HL-60/S4 (cell line): ENCODE data around the gene AUTS2.

Source experiments
- in situ Hi-C: fragments of 300-500 bp; cut with MboI; formaldehyde crosslinking; loops from 2 replicates; pipeline ENCODE4 v1.14.3; 2022; ENCODE audit warnings: low sequenced_read_pairs

AUTS2 gene

GRCh38 chr7:70502117-70502863 lies 904.0 kb downstream of the AUTS2 start:
- in situ Hi-C loops = no loop called here

GRCh38 chr7:70504254-70504653 lies 906.0 kb downstream of the AUTS2 start:
- in situ Hi-C loops = no loop called here

DNA sequence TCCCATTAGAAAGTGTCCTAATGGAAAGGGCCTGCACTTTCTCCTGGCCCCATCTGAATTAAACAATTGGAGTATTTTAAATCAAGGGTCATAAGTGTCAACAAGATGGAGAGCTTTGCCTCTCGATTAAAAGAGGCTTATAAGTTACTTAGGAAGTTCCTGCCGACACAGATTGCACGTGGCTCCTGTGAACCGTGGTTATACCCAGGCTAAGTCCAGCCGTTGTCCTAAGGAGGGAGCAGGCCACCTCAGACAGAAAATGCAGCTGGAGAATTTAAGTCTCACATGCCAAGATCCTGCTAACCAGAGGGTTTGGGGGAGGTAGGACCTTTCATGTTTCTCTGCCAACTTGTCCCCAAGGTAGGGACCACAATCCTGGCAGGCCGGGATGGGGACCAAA lies 907.2 kb downstream of the AUTS2 start:
- in situ Hi-C loops = no loop called here

DNA sequence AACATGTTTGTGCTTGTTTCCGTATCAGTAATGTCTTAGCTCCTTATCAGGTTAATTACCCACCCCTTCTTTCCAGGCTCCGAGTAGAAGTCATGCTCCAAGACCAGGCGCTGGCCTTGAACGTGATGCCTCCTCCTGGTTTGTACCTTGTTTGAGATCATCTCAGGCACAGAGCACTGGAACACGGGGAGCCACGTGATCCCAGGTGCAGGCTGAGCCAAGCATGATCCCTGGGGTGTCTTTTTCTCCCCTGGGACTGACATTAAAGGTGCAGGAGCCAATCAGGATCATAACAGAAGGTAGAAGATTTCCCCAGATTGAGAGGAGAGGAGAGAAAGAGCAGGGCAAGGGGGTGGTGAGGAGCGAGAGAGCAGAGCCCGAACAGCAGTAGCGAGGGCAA lies 907.6 kb downstream of the AUTS2 start:
- in situ Hi-C loops = no loop called here

DNA sequence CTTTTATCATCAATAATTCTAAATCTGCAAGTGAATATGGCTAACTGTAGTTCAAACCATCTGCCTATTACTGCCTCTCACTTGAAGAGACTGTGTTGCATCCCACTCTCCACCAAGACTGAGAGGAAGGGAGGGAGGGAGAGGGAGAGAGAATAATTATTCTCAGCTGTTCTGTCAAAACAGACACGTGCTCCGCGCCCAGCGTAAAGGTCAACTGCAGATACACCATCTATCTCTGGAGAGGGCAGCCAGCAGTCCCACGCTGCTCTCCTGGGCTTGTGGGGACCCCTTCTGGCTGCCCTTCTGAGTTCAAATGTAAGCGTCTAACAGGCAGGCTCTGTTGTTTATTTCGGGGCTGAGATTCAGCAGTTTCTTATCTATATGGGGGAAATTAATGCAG lies 908.2 kb downstream of the AUTS2 start:
- in situ Hi-C loops = no loop called here

DNA sequence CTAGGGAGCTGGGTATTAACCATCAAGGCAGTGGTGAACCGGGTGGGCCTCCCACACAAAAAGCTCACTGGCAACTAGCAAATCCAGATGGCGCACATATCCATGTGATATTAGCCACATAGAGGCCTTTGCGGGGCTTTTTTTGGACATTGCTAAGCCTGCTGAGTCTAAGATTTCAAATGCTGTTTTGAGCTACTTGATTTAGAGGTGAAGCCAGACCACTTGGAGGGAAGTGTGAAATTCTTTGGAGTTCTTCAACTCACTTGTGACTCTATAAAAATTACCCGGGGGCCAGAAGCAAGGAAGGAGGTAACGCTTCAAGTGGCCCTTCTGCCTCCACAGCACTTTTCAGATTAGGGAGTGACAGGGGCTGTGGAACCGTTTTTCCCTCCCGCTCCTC lies 913.9 kb downstream of the AUTS2 start:
- in situ Hi-C loops = no loop called here

GRCh38 chr7:70512761-70513160 lies 914.5 kb downstream of the AUTS2 start:
- in situ Hi-C loops = no loop called here

- in situ Hi-C loops = no loop called here
Measured at GRCh38 chr7:70520611-70521010, 922.3 kb downstream of the AUTS2 start.

DNA sequence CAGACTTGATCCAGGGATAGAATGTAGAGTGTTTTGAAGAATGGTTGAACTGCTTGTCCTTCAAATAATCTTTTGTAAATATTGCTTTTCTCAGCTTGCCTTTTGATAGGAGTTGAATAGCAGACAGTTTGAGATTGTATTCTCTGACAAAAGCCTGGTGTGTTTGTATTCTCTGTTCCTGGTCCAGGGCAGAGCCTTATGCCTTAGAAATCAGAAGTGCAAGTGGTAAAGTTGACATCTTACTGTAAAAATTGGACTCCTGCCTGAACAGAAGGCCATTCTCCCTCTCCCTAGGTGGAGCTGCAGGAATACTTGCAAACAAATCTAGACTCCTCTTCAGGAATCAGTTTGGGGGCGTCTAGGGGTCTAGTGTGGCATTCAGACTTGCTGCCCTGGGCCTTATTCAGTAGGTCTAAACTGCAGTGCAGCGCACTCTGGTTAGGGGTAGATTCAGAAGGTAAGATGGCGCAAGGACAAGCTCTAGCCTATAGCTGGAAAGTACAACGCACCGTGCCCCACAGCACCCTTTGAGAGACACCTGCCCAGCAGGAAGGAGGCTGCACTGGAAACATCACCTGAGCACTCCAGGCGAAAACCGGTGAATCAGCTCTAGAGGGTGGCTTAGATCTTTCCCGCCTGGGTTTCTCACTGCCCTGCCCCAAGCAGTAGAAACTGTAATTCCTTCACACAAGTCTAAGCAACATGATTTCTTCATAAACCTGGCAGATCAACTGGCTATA lies 925.1 kb downstream of the AUTS2 start:
- in situ Hi-C loops = no loop called here

GRCh38 chr7:70523989-70524351 lies 925.7 kb downstream of the AUTS2 start:
- in situ Hi-C loops = no loop called here

- in situ Hi-C loops = no loop called here
Measured at GRCh38 chr7:70525991-70526390, 927.7 kb downstream of the AUTS2 start.

DNA sequence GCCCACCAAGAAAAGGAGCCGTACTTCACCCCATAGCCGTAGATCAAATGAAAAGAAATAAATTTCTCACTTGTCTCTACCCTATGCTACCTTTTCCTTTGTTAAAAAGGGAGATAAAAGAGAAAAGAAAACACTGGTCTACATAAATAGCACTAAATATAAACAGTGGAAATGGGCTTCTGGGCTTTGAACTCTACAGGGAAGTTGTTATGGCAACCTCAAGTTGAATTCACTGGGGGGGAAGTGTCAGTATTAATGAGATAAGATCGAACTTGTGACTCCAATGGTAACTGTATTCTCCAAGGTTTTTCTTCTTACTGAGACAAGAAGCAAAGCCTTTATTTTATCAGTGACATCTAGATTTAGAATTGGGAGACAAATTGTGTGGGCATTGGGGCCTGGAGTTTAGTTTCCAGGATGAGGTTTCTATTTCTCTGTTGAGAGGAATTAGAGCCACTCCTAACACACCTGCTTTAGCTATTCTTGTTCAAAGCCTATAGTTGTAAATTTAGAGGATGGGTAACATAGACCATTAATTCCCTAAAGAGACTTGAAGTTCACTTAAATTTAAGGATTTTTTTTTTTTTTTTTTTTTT lies 929.3 kb downstream of the AUTS2 start:
- in situ Hi-C loops = no loop called here

GRCh38 chr7:70529436-70529835 lies 931.2 kb downstream of the AUTS2 start:
- in situ Hi-C loops = no loop called here

GRCh38 chr7:70529914-70530585 lies 931.8 kb downstream of the AUTS2 start:
- in situ Hi-C loops = no loop called here

DNA sequence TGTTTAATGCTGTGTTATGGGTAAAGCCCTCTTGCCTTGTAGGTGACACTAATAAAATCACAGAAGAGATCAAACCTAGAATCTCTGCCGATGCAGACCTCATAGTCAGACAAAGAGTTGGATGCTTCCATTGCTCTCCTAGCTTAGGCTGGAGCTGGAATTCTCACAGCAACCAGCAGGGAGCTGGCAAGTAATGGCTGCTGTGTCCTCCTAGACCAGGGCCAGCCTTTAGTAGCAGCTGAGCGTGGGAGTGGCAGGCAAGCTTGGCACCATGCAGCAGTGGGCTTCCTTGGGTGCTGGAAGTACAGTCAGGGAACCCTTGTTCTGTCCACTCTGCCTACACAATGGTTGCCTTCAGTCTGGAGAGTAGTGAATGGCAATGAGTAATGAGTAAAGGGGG lies 935.3 kb downstream of the AUTS2 start:
- in situ Hi-C loops = no loop called here

DNA sequence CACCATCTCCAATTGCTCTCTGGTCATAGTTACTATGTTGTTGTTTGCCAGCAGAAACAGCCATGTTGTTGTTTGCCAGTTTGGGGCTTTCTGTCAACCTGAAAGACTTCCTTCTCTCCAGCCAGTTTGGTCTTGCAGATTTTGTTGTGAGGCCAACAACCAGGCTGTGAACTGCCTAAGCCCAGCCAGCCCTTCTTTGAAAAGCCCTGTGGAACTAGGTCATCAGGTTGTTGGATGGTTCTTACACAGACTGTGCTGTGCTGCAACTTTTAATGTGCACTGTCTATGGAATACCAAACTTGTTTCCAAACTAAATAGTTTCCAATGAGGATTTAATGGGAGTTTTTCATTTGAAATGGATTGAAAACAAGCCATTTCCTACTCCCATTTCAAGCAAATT lies 940.9 kb downstream of the AUTS2 start:
- in situ Hi-C loops = no loop called here

DNA sequence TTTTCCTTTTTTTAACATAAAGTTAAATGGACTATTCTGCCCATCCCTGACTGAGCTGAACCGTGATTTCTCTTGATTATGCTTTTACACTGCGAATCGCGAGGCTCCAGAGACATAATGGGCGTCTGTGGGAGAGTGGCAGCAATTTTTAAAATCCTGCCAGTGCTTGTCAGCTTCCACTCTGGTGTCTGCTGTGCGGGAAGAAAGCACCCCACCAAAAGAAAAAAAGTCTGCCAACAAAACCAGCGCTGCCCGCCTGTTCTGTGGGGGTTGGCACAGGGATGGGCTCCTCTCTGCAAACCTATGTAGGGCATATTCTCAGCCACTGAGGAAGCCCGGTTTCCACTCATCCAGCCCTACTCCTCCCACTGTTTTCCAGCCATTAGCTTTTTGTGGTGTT lies 941.3 kb downstream of the AUTS2 start:
- in situ Hi-C loops = no loop called here

- in situ Hi-C loops = no loop called here
Measured at GRCh38 chr7:70540641-70541040, 942.4 kb downstream of the AUTS2 start.

DNA sequence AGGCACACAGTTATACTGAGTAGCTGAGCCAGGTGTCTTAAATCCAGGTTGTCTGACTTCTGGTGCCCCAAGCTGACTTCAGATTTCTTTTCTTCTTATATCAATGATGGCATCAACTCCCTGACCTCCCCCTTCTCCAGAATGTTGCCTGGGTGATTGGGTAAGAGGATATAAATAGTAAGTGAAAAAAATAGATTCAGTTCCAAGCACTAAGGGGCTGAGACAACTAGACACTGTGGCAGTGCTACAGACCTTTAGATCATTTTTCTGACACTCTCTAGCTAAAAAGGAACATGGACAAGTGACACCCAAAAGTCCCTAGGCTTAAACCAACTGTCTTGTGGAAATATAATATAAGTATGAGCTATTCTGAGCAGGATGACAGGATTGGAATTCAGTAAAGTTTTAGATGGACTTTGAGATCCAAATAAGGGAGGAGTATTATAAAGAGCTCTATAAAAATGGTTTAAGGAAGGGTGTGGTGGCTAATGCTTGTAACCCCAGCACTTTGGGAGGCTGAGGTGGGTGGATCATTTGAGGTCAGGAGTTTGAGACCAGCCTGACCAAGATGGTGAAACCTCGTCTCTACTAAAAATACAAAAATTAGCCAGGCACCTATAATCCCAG lies 944.6 kb downstream of the AUTS2 start:
- in situ Hi-C loops = no loop called here

GRCh38 chr7:70544016-70544415 lies 945.7 kb downstream of the AUTS2 start:
- in situ Hi-C loops = no loop called here

DNA sequence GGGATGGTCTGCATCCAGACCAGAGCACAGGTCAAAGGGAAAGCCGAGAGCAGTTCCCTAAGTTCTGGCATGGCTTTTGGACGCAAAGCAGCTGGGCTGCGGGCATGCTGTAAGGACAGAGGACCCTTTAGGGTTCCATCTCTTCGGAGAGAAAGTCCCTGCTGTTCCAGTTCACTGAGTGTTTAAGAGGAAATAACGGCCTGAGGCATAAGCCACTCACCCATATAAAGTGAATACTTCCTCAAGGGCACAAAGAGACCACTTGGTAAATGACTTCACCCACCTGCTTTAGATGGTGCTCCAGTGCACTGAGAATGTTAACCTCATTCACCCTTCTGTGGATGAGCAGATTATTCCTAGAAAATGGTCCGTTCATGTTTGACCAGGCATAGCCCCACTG lies 946.9 kb downstream of the AUTS2 start:
- in situ Hi-C loops = no loop called here
